BLaER1 (cell line): ENCODE data around the gene STX8.

Experiments
- H3K27ac ChIP-seq: shearing (Covaris generic); formaldehyde crosslinking; 2 replicates; pipeline ENCODE4 v1.8.1; 2022
- H3K27me3 ChIP-seq: shearing (Covaris generic); formaldehyde crosslinking; 2 replicates; pipeline ENCODE4 v1.8.1; 2022
- H3K36me3 ChIP-seq: shearing (Covaris generic); formaldehyde crosslinking; 2 replicates; pipeline ENCODE4 v1.8.1; 2022
- H3K4me1 ChIP-seq: shearing (Covaris generic); formaldehyde crosslinking; 2 replicates; pipeline ENCODE4 v1.8.1; 2022
- H3K4me2 ChIP-seq: shearing (Covaris generic); formaldehyde crosslinking; 2 replicates; pipeline ENCODE4 v1.8.1; 2022
- H3K4me3 ChIP-seq: shearing (Covaris generic); formaldehyde crosslinking; 2 replicates; pipeline ENCODE4 v1.8.1; 2022
- H3K9ac ChIP-seq: shearing (Covaris generic); formaldehyde crosslinking; 2 replicates; pipeline ENCODE4 v1.8.1; 2022
- H3K9me3 ChIP-seq: shearing (Covaris generic); formaldehyde crosslinking; 2 replicates; pipeline ENCODE4 v1.8.1; 2022
- H4K20me1 ChIP-seq: shearing (Covaris generic); formaldehyde crosslinking; 2 replicates; pipeline ENCODE4 v1.8.1; 2022
- Cebpa-rat ChIP-seq: shearing (Covaris generic); IDR thresholded peaks from 2 replicates; pipeline ENCODE4 v1.8.1; 2022

Gene STX8

DNA sequence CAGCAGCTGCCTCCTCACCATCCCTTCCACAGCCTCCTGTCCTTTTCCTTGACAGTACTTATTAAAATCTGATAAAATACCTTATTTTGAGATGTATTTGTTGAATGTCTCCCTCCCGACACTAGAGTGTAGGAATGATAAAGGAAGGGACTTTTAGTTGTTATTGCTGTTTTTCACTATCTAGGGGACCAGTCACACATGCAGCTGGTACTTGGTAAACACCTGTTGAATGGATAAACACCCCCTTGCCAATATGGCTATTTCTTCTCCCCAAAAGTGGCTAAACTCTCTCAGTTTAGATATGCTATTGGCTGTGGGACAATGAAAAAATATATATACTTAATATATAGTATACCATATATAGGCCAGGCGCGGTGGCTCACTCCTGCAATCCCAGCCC is 96.7 kb downstream of the STX8 start:
- Histone ChIP-seq H3K9me3 (peaks cover 2% of the 10 kb centered on the region), H3K4me3 (no peak overlapping the region), H3K36me3 (peaks cover 6% of the 10 kb centered on the region; the same call in 1 of the 2 replicates), H3K27ac (no peak overlapping the region), H3K4me2 (no peak overlapping the region), H3K9ac (no peak overlapping the region), H3K27me3 (no peaks in the 10 kb centered on the region), H4K20me1 (no peaks in the 10 kb centered on the region), H3K4me1 (peaks cover 10% of the 10 kb centered on the region; the same call in 1 of the 2 replicates)
- no peak for TF ChIP-seq Cebpa-rat

DNA sequence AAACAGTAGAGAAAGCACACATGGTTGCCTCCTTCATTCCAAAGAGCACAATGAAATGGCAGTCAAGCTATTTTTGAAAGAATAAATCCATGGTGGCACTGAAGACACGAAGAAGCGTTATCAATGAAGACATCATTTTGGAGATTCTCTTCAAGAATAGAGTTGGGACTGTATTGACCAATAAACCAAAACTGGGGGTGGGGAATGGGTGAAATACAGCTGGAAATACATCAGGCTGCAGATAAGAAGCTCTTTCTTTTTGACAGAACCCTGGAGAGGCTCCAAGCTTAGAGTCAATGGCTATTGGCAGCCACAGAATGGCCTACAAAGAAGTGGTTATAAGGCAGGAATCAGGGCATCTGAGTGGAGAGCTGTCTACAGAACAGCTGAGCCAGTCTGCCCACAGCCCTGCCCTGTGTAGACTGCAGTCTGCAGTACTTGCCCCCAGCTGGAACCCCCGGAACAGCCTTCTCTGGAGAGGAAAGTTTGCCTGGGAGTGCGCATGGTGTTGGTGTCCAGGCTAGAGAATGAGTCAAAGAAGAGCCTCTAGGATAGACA is 100.4 kb downstream of the STX8 start:
- Histone ChIP-seq H3K36me3 (peaks cover 19% of the 10 kb centered on the region; the same call in 1 of the 2 replicates), H3K9ac (no peak overlapping the region), H3K4me3 (no peak overlapping the region), H3K4me1 (peaks cover 21% of the 10 kb centered on the region), H4K20me1 (no peaks in the 10 kb centered on the region), H3K9me3 (peaks cover 7% of the 10 kb centered on the region), H3K27ac (no peak overlapping the region), H3K27me3 (no peaks in the 10 kb centered on the region), H3K4me2 (no peak overlapping the region)
- TF ChIP-seq Cebpa-rat = no peak

DNA sequence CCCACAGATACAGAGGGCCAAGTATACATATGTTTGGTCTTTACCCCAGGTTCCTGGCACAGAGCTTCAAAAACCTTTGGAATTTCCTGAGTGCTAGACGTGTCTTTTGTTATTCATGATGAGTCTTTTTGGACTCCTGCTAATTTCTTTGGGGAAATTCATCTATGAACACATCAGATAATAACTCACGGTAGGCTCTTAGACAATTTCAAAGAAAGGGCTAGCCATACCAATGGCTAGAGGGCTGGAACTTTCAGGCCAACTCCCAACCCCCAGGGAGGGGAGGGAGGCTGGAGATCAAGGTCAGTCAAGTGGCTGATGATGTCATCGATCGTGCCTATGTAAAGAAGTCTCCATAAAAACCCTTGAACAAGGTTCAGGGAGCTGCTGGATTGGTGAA is 101.9 kb downstream of the STX8 start:
- H3K4me3 ChIP-seq = no peak overlapping the region
- H3K27ac ChIP-seq = no peak overlapping the region
- H3K9ac ChIP-seq = no peak overlapping the region
- H3K9me3 ChIP-seq = peaks cover 7% of the 10 kb centered on the region
- H3K4me2 ChIP-seq = no peak overlapping the region
- TF ChIP-seq Cebpa-rat = no peak
- peaks cover 19% of the 10 kb centered on the region; the same call in 1 of the 2 replicates for H3K36me3 ChIP-seq
- peaks cover 30% of the 10 kb centered on the region for H3K4me1 ChIP-seq
- no peaks in the 10 kb centered on the region for H4K20me1 ChIP-seq
- no peaks in the 10 kb centered on the region for H3K27me3 ChIP-seq

DNA sequence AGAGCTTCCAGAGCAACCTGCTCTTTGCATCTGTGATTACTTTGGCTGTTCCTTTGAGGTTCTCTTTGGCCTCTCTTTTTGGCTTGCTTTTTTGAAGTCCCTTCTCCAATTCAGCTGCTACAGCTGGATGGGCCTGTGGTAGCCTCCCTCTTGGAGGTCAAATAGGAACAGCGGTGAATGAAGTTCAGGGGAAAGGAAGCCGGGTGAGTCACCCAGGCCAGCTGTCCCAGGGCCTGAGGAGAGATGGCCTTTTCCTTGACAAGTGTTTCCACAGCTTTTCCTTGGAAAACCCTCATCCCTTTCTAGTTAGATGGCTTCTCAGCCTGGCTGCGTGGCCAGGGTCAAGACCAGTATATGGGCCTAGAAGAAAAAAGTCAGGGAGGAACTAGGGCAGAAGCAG is 103.1 kb downstream of the STX8 start:
- Histone ChIP-seq H3K9me3 (peaks cover 7% of the 10 kb centered on the region), H3K4me2 (no peak overlapping the region), H4K20me1 (no peaks in the 10 kb centered on the region), H3K27ac (no peak overlapping the region), H3K9ac (no peak overlapping the region), H3K4me3 (no peak overlapping the region), H3K36me3 (peaks cover 19% of the 10 kb centered on the region; the same call in 1 of the 2 replicates), H3K4me1 (peaks cover 34% of the 10 kb centered on the region), H3K27me3 (no peaks in the 10 kb centered on the region)
- TF ChIP-seq Cebpa-rat = no peak

DNA sequence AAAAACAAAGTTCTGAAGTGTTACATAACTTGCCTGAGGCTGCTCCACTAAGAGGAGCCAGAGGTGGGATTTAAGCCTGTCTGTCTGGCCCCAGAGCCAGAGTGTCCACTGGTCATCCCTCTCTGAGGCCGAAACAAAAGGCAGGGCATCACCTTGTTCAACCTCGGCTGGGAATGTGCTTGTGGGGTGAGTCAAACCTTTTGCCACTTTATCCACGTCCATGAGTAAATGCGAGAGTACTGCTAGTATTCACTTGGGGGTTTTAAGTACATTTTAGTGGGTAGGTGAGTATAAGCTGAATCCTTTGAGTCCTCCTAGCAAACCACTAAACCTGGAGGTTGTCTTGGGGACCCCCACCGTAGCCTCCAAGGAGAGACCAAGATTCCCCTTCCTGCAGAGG is 103.5 kb downstream of the STX8 start:
- Histone ChIP-seq H3K27me3 (no peaks in the 10 kb centered on the region), H4K20me1 (no peaks in the 10 kb centered on the region), H3K9me3 (peaks cover 7% of the 10 kb centered on the region), H3K4me1 (peaks cover 34% of the 10 kb centered on the region), H3K27ac (no peak overlapping the region), H3K36me3 (peaks cover 19% of the 10 kb centered on the region; the same call in 1 of the 2 replicates), H3K4me3 (no peak overlapping the region), H3K4me2 (no peak overlapping the region), H3K9ac (no peak overlapping the region)
- TF ChIP-seq Cebpa-rat = no peak

DNA sequence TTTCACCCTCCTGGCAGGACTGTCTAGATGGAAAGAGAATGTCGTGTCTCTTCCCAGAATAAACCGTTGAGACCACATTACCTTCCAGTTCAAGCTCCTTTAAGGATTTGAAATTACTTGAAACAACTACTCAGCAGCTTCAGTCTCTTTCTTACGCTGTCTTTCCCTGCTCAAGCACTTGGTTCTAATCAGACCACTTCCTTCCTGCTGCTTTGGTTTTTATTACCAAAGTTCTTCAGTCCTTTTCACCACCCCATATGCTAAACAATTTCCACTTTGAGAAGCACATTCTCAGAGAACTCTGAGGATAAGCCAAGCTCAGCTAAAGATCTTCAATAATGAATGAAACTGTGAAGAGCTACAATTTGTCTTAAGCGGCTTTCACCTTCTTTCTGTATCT is 105.4 kb downstream of the STX8 start:
- H3K4me2 ChIP-seq = peak overlapping the region; percentile 53
- no peak overlapping the region for H3K9ac ChIP-seq
- peaks cover 15% of the 10 kb centered on the region; the same call in 1 of the 2 replicates for H3K36me3 ChIP-seq
- H3K9me3 ChIP-seq = peaks cover 7% of the 10 kb centered on the region
- H4K20me1 ChIP-seq = no peaks in the 10 kb centered on the region
- TF ChIP-seq Cebpa-rat = no peak
- H3K27ac ChIP-seq = 0 out of 2 replicates have a peak overlapping the region, but pooled peaks have one; percentile 31
- no peak overlapping the region for H3K4me3 ChIP-seq
- peaks cover 30% of the 10 kb centered on the region for H3K4me1 ChIP-seq
- no peaks in the 10 kb centered on the region for H3K27me3 ChIP-seq

DNA sequence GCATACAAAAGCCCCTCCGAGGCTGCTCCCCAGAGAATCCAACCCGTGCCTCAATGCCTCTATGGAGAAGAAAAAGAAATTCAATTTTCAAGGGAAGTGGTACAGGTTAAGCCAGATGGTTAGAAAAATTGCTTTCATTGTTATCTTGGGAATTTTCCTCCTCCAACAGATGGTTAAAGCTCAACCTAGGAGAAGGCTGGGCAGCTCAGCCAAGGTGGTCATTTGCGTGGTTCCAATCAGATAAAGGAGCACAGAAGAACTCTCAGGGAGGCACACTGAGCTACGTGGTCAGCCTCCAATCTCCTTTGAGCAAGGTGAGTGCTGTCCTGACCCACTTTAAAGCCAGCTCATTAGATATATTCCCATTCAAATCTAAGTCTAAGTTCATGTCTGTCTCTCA is 106.7 kb downstream of the STX8 start:
- H3K4me3 ChIP-seq = no peak overlapping the region
- no peak overlapping the region for H3K9ac ChIP-seq
- H3K4me2 ChIP-seq = no peak overlapping the region
- TF ChIP-seq Cebpa-rat = no peak
- H3K27me3 ChIP-seq = no peaks in the 10 kb centered on the region
- H4K20me1 ChIP-seq = no peaks in the 10 kb centered on the region
- no peak overlapping the region for H3K27ac ChIP-seq
- peaks cover 13% of the 10 kb centered on the region; the same call in 1 of the 2 replicates for H3K36me3 ChIP-seq
- H3K4me1 ChIP-seq = peaks cover 43% of the 10 kb centered on the region
- H3K9me3 ChIP-seq = peaks cover 5% of the 10 kb centered on the region

DNA sequence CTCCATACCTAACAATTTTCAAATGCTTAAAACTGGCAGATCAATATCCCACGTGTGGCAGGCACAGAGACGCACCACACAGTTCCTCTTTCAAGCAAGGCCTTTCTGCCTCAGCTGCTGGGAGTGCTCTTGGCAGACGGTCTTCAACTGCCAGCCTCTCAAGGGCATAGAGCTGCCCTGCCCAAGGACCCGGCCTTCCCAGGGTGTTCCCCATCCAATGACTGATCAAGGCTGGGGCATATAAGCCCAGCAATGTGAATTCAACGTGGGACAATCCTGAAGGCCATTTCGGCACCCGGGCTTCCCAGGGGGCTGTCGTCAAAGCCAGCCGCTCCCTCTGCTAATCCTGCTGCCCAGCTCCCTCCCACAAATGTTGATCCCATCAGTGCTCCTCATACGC is 107.1 kb downstream of the STX8 start:
- Histone ChIP-seq H3K4me2 (no peak overlapping the region), H3K9me3 (peaks cover 1% of the 10 kb centered on the region; the same call in 1 of the 2 replicates), H3K4me3 (no peak overlapping the region), H3K36me3 (peaks cover 9% of the 10 kb centered on the region; the same call in 1 of the 2 replicates), H3K27me3 (no peaks in the 10 kb centered on the region), H3K4me1 (peaks cover 47% of the 10 kb centered on the region), H3K27ac (no peak overlapping the region), H4K20me1 (no peaks in the 10 kb centered on the region), H3K9ac (no peak overlapping the region)
- no peak for TF ChIP-seq Cebpa-rat

DNA sequence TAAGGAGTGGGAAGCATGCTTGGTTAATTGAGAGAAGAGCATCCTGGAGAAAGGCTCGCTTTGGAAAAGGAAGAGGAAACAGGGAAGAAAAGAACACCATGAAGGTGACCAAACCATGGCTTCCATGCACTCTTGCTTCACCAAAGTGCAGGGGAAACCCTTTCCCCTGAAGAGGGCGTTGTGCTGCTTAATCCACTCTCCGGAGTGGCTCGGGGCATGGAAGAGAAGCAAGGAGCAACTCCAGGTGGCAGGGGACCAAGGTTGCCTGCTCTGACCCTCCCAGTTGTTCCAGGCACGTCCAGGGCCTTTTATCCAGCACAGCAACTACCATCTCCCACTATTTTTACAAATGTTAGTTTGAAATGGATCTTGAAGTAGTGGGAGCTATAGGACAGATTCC is 108.1 kb downstream of the STX8 start:
- Histone ChIP-seq H4K20me1 (no peaks in the 10 kb centered on the region), H3K36me3 (0 out of 2 replicates have a peak, but pooled peaks cover 6% of the 10 kb centered on the region), H3K4me1 (peaks cover 49% of the 10 kb centered on the region), H3K9ac (no peak overlapping the region), H3K4me2 (no peak overlapping the region), H3K9me3 (no peaks in the 10 kb centered on the region), H3K4me3 (no peak overlapping the region), H3K27me3 (no peaks in the 10 kb centered on the region), H3K27ac (no peak overlapping the region)
- TF ChIP-seq Cebpa-rat = no peak

DNA sequence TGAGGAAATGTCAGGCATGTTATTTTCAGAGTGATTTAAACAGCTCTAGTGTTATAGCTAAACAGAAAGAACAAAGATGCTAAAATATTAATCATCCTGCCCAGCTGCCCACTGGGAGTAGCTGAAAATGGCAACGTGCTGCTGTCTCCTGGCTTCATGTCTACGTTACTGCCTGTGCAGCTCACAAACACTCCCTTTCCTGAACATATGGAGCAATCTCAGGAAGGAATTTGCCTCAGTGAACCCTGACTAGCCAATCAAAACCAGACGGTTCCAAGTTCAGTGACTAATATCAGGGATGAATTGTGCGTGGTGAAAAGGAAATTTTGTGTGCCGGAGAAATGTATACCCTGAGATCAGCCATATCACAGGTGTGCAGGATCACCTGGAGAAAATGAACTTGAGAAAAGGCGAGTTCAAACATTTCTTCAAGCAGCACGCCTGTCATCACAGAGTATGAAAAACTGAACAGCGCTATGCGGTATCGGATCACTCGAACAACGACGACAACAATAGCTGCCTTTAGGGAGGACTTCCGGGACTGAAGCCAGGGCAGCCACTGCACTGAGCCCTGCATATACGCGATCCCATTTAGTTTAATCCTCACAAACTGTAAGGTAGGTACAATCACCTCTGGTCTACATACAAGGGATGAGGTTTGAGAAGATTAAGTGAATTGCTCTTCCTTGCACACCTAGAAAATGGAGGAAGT is 110.3 kb downstream of the STX8 start:
- no peaks in the 10 kb centered on the region for H3K36me3 ChIP-seq
- peaks cover 5% of the 10 kb centered on the region for H3K9me3 ChIP-seq
- TF ChIP-seq Cebpa-rat = no peak
- peak overlapping the region; percentile 42 for H3K4me2 ChIP-seq
- no peaks in the 10 kb centered on the region for H4K20me1 ChIP-seq
- peaks cover 40% of the 10 kb centered on the region for H3K4me1 ChIP-seq
- H3K27ac ChIP-seq = no peak overlapping the region
- H3K27me3 ChIP-seq = no peaks in the 10 kb centered on the region
- H3K9ac ChIP-seq = no peak overlapping the region
- H3K4me3 ChIP-seq = no peak overlapping the region
